HEK293T (cell line): ENCODE results near the gene BSCL2.
A peak's percentile ranks its signal among the peaks of the same experiment; 100 is the strongest.
"Not testable (repeated sequence)": the region's sequence is repeated elsewhere in the genome, so short reads cannot be mapped to it uniquely, and the experiment has no call there.

Experiments
- CTCF ChIA-PET: fragments of 350-600 bp; formaldehyde crosslinking; extraction: SDS; loops from one replicate; lab custom pipeline; 2021; ENCODE audit warnings: antibody characterized with exemption, inconsistent platforms; lab: Yijun Ruan, JAX
- POLR2A ChIA-PET: fragments of 350-600 bp; formaldehyde crosslinking; extraction: SDS; loops from one replicate; lab custom pipeline; 2020; ENCODE audit warnings: antibody characterized with exemption, inconsistent platforms; lab: Yijun Ruan, JAX
- DNase-seq: peaks from one replicate; pipeline ENCODE4 v3.0.0; 2012; ENCODE audit warnings: mixed read lengths; ENCODE audit errors: extremely low spot score
- ARNT ChIP-seq: fragments of 450-650 bp; IDR thresholded peaks from 2 replicates; pipeline ENCODE4 v1.6.1; 2017; ENCODE audit warnings: mild to moderate bottlenecking
- BHLHE40 ChIP-seq: fragments of 450-650 bp; IDR thresholded peaks from 2 replicates; pipeline ENCODE4 v1.6.1; 2016; ENCODE audit warnings: mild to moderate bottlenecking, moderate library complexity, borderline replicate concordance
- CTBP1 ChIP-seq: fragments of 450-650 bp; IDR thresholded peaks from 2 replicates; pipeline ENCODE4 v1.6.1; 2016; ENCODE audit warnings: borderline replicate concordance
- ELF4 ChIP-seq: fragments of 450-650 bp; IDR thresholded peaks from 2 replicates; pipeline ENCODE4 v1.6.1; 2017; ENCODE audit warnings: antibody characterized with exemption
- FOXA1 ChIP-seq: fragments of 450-650 bp; IDR thresholded peaks from 2 replicates; pipeline ENCODE4 v1.6.1; 2016; ENCODE audit warnings: mild to moderate bottlenecking
- FOXK2 ChIP-seq: fragments of 450-650 bp; IDR thresholded peaks from 2 replicates; pipeline ENCODE4 v1.6.1; 2016; ENCODE audit warnings: mild to moderate bottlenecking
- FOXM1 ChIP-seq: fragments of 450-650 bp; IDR thresholded peaks from 2 replicates; pipeline ENCODE4 v1.6.1; 2017; ENCODE audit warnings: mild to moderate bottlenecking, borderline replicate concordance
- HDGF ChIP-seq: fragments of 450-650 bp; IDR thresholded peaks from 2 replicates; pipeline ENCODE4 v1.6.1; 2017; ENCODE audit warnings: antibody characterized with exemption, borderline replicate concordance
- L3MBTL2 ChIP-seq: fragments of 450-650 bp; conservative IDR thresholded peaks from 2 replicates; pipeline ENCODE4 v1.6.1; 2016; ENCODE audit warnings: mild to moderate bottlenecking
- LEF1 ChIP-seq: fragments of 450-650 bp; IDR thresholded peaks from 2 replicates; pipeline ENCODE4 v1.6.1; 2017; ENCODE audit warnings: mild to moderate bottlenecking, borderline replicate concordance
- NFRKB ChIP-seq: fragments of 450-650 bp; IDR thresholded peaks from 2 replicates; pipeline ENCODE4 v1.6.1; 2016; ENCODE audit warnings: mild to moderate bottlenecking, moderate library complexity
- SP1 ChIP-seq: fragments of 450-650 bp; IDR thresholded peaks from 2 replicates; pipeline ENCODE4 v1.6.1; 2017
- SUZ12 ChIP-seq: fragments of 450-650 bp; IDR thresholded peaks from 2 replicates; pipeline ENCODE4 v1.6.1; 2016; ENCODE audit warnings: mild to moderate bottlenecking
- TARDBP ChIP-seq: fragments of 450-650 bp; IDR thresholded peaks from 2 replicates; pipeline ENCODE4 v1.6.1; 2016
- ZNF384 ChIP-seq: fragments of 450-650 bp; IDR thresholded peaks from 2 replicates; pipeline ENCODE4 v1.6.1; 2016
- TF ChIP-seq, protein P1 (sequence below): fragments of 450-650 bp; IDR thresholded peaks from 2 replicates; pipeline ENCODE4 v1.6.1; 2016

Gene BSCL2

DNA sequence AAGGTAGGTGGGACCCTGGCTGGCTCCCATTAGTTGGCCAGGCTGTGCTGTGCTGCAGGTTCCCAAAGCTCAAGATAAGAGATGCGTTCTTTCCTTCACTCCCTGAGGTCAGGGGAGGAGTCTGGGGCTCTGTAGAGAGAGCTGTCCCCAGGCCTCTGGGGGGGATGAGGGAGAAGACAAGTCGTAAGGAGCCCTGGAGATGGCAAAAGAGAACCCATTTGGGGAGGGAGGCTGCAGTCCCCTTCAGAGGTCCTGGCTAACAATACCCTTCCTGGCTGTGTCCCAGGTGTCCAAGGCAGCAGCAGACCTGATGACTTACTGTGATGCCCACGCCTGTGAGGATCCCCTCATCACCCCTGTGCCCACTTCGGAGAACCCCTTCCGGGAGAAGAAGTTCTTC, 1.2 kb upstream of the BSCL2 start:
- POLR2A ChIA-PET: interaction anchor here (0.8 to 6.6 kb wide), 7 partner anchors 17 to 134 kb away, joined by 3 to 65 read pairs (median 4); partner anchors contain the start of genes EEF1G, HNRNPUL2, MTA2 and TTC9C
- CTCF ChIA-PET: no interaction called here
- no peak for DNase-seq
- TF ChIP-seq ARNT: no peak
- TF ChIP-seq SUZ12: no peak
- TF ChIP-seq HDGF: no peak
- no peak for TF ChIP-seq FOXA1
- no peak for TF ChIP-seq LEF1
- no peak for TF ChIP-seq NFRKB
- no peak for TF ChIP-seq ELF4
- no peak for TF ChIP-seq ZNF384
- no peak for TF ChIP-seq TARDBP
- TF ChIP-seq SP1: no peak
- no peak for TF ChIP-seq FOXK2
- no peak for TF ChIP-seq CTBP1
- TF ChIP-seq FOXM1: no peak
- no peak for TF ChIP-seq L3MBTL2

DNA sequence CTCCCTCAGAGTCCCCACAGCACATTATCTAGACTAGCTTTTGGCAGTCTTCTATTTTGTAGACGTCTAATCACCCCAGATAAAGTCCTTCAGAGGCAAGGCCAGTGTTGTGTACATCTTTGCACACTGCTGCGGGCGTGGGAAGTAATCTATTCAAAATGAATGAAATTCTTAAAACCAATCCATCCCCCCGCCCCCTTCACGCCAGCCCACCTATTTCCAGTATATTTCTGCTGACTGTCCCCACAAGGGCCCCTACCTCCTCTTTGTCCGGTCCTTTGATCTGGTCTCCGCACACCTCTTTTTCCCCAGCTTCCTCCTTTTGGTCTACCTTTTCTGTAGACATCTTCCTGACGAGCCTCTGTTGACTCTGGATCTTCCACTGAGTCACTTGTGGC, 375 bp downstream of the BSCL2 start:
- no peak for TF ChIP-seq ELF4
- no peak for TF ChIP-seq CTBP1
- no peak for TF ChIP-seq LEF1
- no peak for TF ChIP-seq HDGF
- POLR2A ChIA-PET: interaction anchor here (1.0 to 6.6 kb wide), 12 partner anchors 19 to 148 kb away, joined by 3 to 65 read pairs (median 6); partner anchors contain the start of genes HNRNPUL2, INTS5, LBHD1 and MTA2
- DNase-seq: no peak
- CTCF ChIA-PET: interaction anchor here (0.5 to 1.7 kb wide), 2 partner anchors 12 to 80 kb away, joined by 3 to 5 read pairs; no protein-coding TSS in a partner anchor

DNA sequence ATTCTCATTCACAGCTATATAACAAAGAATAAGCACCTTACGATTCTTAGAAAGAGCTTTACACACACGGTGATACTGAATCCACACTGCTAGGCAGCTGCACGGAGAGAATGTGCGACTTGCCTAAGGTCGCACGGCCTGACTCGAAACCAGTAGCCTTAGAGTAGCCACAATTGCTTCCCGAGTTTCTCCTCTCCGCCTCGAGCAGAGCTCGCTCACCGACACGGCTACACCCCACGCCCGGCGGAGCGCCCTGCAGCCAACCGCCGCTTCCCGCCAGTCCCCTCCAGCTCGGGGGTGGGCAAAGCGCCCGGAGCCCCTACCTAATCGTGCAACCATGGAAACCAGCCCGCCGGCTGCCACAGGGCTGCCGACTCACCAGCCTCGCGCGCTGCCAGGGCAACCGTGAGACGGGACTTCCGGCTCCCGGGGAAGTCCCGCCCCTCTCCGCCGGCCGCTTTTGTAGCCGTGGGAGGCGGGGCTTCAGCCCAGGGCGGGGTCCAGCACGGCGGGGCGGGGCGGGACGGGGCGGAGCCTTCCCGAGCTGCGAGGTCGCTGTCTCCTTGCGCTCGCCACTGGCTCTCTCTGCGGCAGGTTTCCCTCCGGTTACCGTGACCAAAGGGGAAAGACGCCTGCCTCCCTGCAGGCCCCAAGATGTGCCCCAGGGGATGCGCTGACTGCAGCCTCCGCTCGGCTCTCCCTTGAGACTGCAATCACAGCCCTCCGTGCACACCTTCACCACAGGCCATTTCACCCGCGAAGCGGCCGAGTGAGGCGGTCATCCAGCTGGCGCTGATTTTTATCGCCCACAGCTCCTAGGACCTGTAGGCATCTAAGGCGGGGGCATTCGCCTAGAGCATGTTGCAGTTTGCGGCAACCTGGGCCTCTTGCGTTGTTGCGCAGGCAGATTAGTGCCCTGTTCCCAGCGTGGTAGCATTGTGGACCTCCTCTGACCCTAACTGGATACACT, 1.1 kb downstream of the BSCL2 start:
- TF ChIP-seq L3MBTL2 (no peak), ELF4 (peak; percentile 43; the same call in 1 of the 2 replicates)
- peak; percentile 93 for DNase-seq
- ChIA-PET POLR2A (interaction anchor here (0.6 to 6.6 kb wide), 17 partner anchors 19 to 369 kb away, joined by 3 to 65 read pairs (median 3); partner anchors contain the start of genes ASRGL1, B3GAT3, HNRNPUL2 and INTS5), CTCF (interaction anchor here (1.7 kb wide), 1 partner anchor 80 kb away, joined by 5 read pairs; no protein-coding TSS in a partner anchor)

DNA sequence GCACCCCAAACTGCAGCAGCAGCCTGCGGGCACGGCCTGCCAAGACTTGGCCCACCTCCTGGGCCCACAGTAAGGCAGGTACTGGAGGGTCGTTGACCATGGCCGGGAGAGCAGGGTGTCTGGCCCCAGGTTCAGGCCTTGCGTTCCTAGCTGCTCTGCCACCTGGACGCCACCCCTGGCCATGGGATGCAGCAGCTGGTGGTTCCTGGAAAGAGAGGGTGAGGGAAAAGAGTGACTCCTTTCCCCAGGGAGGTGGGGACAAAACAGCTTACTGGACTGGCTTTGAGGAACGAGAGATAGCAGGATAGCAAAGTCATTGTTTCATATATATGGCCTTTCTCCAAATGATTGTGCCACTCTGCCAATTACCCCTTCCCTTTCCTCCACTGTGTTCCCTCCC, 1.8 kb downstream of the BSCL2 start:
- CTCF ChIA-PET: no interaction called here
- POLR2A ChIA-PET: interaction anchor here (0.6 to 6.6 kb wide), 12 partner anchors 20 to 368 kb away, joined by 3 to 65 read pairs (median 3); partner anchors contain the start of genes ASRGL1, B3GAT3, HNRNPUL2 and LBHD1
- no peak for DNase-seq
- TF ChIP-seq BHLHE40 (no peak), HDGF (no peak), CTBP1 (no peak), NFRKB (no peak), FOXM1 (no peak), L3MBTL2 (no peak), ZNF384 (no peak), SUZ12 (no peak), FOXA1 (no peak), ARNT (no peak), TARDBP (no peak), SP1 (no peak), ELF4 (no peak)
- TF ChIP-seq, protein P1, sequence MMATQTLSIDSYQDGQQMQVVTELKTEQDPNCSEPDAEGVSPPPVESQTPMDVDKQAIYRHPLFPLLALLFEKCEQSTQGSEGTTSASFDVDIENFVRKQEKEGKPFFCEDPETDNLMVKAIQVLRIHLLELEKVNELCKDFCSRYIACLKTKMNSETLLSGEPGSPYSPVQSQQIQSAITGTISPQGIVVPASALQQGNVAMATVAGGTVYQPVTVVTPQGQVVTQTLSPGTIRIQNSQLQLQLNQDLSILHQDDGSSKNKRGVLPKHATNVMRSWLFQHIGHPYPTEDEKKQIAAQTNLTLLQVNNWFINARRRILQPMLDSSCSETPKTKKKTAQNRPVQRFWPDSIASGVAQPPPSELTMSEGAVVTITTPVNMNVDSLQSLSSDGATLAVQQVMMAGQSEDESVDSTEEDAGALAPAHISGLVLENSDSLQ: no peak

DNA sequence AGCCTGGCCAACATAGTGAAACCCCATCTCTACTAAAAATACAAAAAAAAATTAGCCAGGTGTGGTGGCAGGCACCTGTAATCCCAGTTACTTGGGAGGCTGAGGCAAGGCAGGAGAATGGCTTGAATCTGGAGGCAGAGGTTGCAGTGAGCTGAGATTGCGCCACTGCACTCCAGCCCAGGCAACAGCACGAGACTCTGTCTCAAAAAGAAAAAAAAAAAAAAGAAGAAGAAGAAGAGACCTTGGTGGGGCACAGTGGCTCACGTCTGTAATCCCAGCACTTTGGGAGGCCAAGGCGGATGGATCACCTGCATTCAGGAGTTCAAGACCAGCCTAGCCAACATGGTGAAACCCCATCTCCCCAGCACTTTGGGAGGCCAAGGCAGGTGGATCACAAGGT, 3.3 kb downstream of the BSCL2 start:
- DNase-seq, POLR2A ChIA-PET: not testable (repeated sequence)
- CTCF ChIA-PET: interaction anchor here (0.7 kb wide), 1 partner anchor 30 kb away, joined by 3 read pairs; no protein-coding TSS in a partner anchor

DNA sequence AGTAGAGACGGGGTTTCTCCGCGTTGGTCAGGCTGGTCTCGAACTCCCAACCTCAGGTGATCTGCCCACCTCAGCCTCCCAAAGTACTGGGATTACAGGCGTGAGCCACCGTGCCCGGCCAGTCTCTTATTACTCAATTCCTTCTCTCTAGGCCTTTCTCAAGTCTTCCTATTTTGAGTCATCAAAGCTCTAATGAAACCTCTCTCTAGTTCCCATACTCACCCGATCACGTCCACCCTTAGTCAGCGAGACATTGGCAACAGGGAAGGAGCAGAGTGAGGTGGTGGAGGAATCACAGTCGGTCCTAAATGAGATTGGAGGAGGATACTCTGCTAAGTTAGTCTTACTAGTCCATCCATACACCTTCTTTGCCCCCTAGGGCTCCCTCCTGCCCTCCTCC, 5.0 kb downstream of the BSCL2 start:
- no peak for DNase-seq
- no peak for TF ChIP-seq FOXM1
- TF ChIP-seq TARDBP: no peak
- TF ChIP-seq FOXK2: no peak
- ChIA-PET CTCF (interaction anchor here (0.6 kb wide), 1 partner anchor 18 kb away, joined by 3 read pairs; no protein-coding TSS in a partner anchor), POLR2A (interaction anchor here (1.5 kb wide), 1 partner anchor 24 kb away, joined by 3 read pairs; no protein-coding TSS in a partner anchor)

DNA sequence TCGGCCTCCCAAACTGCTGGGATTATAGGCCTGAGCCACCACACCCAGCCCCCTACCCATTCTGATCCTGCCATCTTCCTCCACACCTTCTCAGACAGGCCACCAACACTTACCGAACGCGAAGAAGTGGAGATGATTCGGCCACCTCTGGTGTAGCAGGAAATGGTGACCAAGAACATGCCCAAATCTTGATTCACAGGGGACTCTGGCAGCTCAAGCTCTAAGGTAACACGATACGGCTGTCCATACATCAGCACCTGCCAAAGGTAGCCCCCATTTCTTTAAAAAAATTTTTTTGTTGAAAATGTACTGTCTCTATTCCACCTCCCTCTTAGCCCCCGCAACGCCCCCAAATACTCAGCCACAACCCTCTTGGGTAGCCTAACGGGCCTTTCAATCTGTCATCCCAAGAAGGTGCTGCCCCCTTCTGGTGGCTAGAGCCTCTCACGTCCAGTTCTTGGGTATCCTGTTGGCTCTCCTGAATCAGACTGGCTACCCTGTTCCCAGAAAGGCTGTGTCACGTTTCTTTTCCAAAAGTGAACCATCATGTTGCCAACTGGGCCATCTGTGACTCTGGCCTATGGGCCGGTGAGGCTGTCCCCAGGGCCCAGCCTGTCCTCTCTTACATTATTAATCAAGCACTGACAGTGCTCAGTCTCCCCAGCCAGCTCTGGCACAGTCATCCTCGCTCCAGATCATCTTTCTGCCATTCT, 12.6 kb downstream of the BSCL2 start:
- POLR2A ChIA-PET: interaction anchor here (1.1 to 4.7 kb wide), 2 partner anchors 14 to 23 kb away, joined by 3 to 17 read pairs; partner anchors contain the start of genes LBHD1 and UQCC3
- CTCF ChIA-PET: interaction anchor here (0.5 to 1.7 kb wide), 4 partner anchors 12 to 87 kb away, joined by 3 to 10 read pairs (median 3); partner anchors contain the start of gene BSCL2

DNA sequence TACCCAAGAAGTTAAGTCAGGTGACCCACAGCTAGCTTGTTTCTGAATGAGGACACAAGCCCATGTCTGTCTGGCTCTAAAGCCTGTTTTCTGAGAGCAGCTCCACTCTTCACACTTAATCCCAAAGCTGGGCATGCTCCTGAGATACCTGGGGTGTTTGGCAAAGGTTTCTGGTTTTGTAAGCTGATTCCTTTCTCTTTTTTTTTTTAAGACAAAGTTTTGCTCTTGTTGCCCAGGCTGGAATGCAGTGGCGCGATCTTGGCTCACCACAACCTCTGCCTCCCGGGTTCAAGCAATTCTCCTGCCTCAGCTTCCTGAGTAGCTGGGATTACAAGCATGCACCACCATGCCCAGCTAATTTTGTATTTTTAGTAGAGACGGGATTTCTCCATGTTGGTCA, 13.6 kb downstream of the BSCL2 start:
- CTCF ChIA-PET: interaction anchor here (0.6 to 1.7 kb wide), 3 partner anchors 13 to 269 kb away, joined by 3 to 10 read pairs (median 3); no protein-coding TSS in a partner anchor
- DNase-seq: not testable (repeated sequence)
- POLR2A ChIA-PET: interaction anchor here (1.1 to 4.7 kb wide), 2 partner anchors 13 to 22 kb away, joined by 3 to 17 read pairs; partner anchors contain the start of genes LBHD1 and UQCC3

More for the DNA sequence above, 12.6 kb downstream of the BSCL2 start:
- DNase-seq: peak; percentile 69
- TF ChIP-seq L3MBTL2: no peak
- TF ChIP-seq CTBP1: no peak
- TF ChIP-seq LEF1: no peak
- no peak for TF ChIP-seq FOXA1
- TF ChIP-seq FOXK2: no peak
- TF ChIP-seq ARNT: no peak
- TF ChIP-seq TARDBP: no peak
- no peak for TF ChIP-seq FOXM1
- TF ChIP-seq, protein P1: no peak
- no peak for TF ChIP-seq HDGF
- no peak for TF ChIP-seq ELF4
- TF ChIP-seq SUZ12: no peak
- no peak for TF ChIP-seq ZNF384
- TF ChIP-seq NFRKB: no peak
- no peak for TF ChIP-seq SP1
- no peak for TF ChIP-seq BHLHE40
